NT2/D1 (cell line): ENCODE measurements around the gene IL26.

Source experiments
- DNase-seq: peaks from one replicate; pipeline ENCODE4 v3.0.0-alpha.2; 2011; ENCODE audit warnings: low read depth, low spot score
- H3K27me3 ChIP-seq: 2 replicates; pipeline ENCODE4 v1.6.0; 2011; ENCODE audit warnings: mild to moderate bottlenecking; ENCODE audit not compliant: insufficient read length, insufficient read depth
- H3K36me3 ChIP-seq: 2 replicates; pipeline ENCODE4 v1.6.1; 2011; ENCODE audit warnings: mild to moderate bottlenecking, low read length, mixed read lengths; ENCODE audit not compliant: insufficient read depth, insufficient read length
- H3K4me1 ChIP-seq: 2 replicates; pipeline ENCODE4 v1.5.1; 2011; ENCODE audit not compliant: insufficient read depth, insufficient read length
- H3K4me3 ChIP-seq: 2 replicates; pipeline ENCODE4 v1.5.1; 2011; ENCODE audit warnings: low read depth; ENCODE audit not compliant: insufficient read length
- H3K9ac ChIP-seq: 2 replicates; pipeline ENCODE4 v1.6.0; 2011; ENCODE audit warnings: low read depth; ENCODE audit not compliant: insufficient read length
- H3K9me3 ChIP-seq: 2 replicates; pipeline ENCODE4 v1.5.1; 2011; ENCODE audit warnings: mild to moderate bottlenecking, low read length; ENCODE audit not compliant: insufficient read depth
- SUZ12 ChIP-seq: IDR thresholded peaks from 2 replicates; pipeline ENCODE4 v1.6.1; 2011; ENCODE audit not compliant: insufficient read length, insufficient read depth; ENCODE audit errors: extremely low read depth
- YY1 ChIP-seq: IDR thresholded peaks from 2 replicates; pipeline ENCODE4 v1.6.1; 2011; ENCODE audit not compliant: insufficient read length, insufficient read depth
- ZNF274 ChIP-seq: IDR thresholded peaks from 2 replicates; pipeline ENCODE4 v1.6.1; 2011; ENCODE audit warnings: mild to moderate bottlenecking, low read depth, low read length

The IL26 gene

DNA sequence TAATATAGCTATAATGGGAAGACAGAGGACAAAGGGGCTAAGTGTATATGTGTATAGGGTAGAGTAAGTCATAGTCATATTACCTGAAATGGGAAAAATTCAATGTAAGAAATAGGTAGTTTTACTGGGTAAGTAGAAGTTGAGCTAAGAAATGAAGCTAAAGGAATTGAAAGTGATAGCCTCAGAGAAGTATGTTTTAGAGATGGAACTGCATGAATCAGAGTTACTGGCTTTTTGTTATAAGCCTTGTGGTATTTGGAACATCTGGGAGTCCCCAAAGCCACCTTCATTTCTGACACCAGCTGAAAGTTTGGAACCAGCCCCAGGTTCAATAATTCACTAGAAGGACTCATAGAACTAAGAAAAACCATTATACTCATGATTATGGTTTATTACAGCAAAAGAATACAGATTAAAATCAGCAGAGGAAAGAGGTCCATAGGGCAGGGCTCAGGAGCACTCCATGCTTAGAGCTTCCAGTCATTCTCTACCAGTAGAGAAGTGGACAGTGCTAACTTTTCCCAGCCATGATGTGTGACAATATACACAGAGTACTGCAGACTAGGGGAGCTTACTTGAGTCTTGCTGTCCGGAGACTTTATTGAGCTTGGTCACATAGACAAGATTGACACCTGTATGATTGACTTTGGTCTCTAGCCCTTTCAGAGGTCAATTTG lies 56.3 kb downstream of the IL26 start:
- no peaks in the 10 kb centered on the region for H3K27me3 ChIP-seq

DNA sequence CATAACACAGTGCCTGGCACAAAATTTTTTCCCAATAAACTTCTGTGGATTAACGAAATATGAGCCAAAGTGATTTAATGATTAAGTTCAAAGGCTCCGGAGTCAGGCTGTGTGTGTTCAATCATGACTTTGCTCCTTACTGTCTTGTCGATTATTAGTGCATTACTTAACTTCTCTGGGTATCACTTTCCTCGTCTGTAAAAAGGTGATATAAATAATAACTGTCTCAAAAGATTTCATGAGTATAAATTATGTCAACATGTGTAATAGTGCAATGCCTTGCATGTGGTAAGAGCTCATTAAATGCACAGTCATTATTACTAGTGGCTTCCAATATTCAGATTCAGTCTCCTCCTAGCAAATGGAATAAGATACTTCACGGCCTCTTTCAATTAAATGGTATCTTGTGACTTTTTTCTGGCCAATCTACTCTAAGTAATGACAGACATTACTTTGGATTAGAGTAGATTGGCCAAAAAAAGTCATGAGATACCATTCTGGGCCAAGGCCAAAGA lies 59.2 kb downstream of the IL26 start:
- H3K27me3 ChIP-seq, result no peaks in the 10 kb centered on the region
- no peak overlapping the region for H3K9ac ChIP-seq
- no peaks in the 10 kb centered on the region for H3K9me3 ChIP-seq
- TF ChIP-seq YY1 (no peak), ZNF274 (no peak), SUZ12 (no peak)
- H3K4me3 ChIP-seq, result no peak overlapping the region
- H3K36me3 ChIP-seq, result no peaks in the 10 kb centered on the region
- DNase-seq, result no peak
- no peaks in the 10 kb centered on the region for H3K4me1 ChIP-seq

More for the DNA sequence above, 56.3 kb downstream of the IL26 start:
- no peak for DNase-seq
- Histone ChIP-seq H3K9me3 (no peaks in the 10 kb centered on the region), H3K36me3 (no peaks in the 10 kb centered on the region), H3K4me3 (no peak overlapping the region), H3K4me1 (no peaks in the 10 kb centered on the region), H3K9ac (no peak overlapping the region)
- TF ChIP-seq YY1, result no peak
- no peak for TF ChIP-seq SUZ12
- TF ChIP-seq ZNF274, result no peak

DNA sequence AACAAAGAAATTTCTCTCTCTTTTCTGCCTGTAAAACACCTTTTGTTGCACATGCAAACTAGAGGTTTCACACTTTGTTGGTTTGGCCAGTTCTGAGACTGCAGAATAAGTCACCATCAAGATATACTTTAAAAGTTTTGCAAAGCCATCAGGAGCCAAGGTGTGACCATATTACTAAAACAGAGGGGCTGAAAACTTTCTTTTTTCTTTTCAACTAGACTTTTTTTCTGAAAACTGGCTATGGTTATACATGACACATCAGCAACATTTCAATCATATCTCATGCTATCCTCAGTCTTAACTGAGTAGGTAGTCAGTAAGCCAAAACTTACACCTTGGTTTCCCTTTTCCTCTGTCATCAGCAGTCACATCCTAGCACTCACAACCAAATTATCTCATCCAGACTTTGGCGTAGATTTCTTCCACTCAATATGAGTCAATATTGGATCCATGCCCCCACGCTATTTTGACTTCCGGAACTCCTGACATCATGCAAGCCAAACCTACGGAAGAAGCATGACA lies 62.0 kb downstream of the IL26 start:
- TF ChIP-seq SUZ12 (no peak), YY1 (no peak), ZNF274 (no peak)
- no peak overlapping the region for H3K4me3 ChIP-seq
- no peak for DNase-seq
- no peaks in the 10 kb centered on the region for H3K27me3 ChIP-seq
- no peaks in the 10 kb centered on the region for H3K4me1 ChIP-seq
- no peak overlapping the region for H3K9ac ChIP-seq
- H3K36me3 ChIP-seq, result no peaks in the 10 kb centered on the region
- H3K9me3 ChIP-seq, result no peaks in the 10 kb centered on the region

DNA sequence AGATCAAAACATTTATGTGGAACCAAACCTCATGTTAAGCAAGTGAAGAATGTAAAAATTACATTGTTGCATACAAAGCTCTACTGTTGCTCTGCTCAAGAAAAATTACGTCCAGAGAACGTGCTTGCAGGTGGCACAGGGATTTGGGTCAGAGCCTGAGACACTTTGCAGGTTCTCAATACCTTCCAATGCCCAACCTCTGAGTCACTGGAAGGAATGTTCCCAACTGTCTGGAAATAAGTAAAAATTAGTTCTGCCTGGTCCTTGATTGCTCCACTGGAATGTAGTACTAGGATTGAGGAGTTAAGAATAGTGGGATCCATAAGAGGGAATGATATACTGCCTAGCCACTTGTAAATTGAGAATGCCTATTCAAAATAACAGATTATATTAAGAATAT lies 63.2 kb downstream of the IL26 start:
- H3K4me1 ChIP-seq, result no peaks in the 10 kb centered on the region
- no peaks in the 10 kb centered on the region for H3K27me3 ChIP-seq
- TF ChIP-seq ZNF274, result no peak
- no peak for TF ChIP-seq SUZ12
- TF ChIP-seq YY1, result no peak
- no peak overlapping the region for H3K9ac ChIP-seq
- H3K9me3 ChIP-seq, result no peaks in the 10 kb centered on the region
- no peaks in the 10 kb centered on the region for H3K36me3 ChIP-seq
- no peak overlapping the region for H3K4me3 ChIP-seq
- DNase-seq, result no peak

DNA sequence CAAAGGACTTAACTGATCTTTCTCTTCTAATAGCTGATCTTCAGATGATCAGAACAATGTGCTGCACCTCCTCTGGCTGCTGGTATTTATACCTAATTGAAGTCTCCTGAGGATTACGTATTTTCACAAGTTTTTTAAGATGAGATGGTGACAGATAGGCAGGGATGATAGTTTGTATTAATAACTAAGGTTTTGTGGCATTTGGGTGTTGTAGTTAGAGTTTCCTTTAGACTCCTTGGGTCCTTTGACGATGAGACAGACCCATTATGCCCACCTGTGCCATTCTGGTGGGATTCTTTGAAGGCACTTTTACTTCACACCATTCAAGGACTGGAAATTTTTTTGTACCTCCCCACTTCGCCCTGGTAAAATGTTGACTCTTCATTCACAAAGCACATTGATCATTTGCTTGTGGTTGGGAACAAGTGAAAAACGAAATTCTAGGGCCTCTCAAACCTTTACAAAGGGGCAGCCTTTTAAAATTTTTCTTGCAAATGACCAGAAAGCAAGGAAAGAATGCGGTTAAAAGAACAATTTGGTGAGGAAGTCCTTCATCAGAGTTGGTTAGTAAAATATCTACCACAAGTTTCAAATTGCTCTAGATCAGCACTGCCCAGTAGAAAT lies 65.8 kb downstream of the IL26 start, which contains the start of gene IFNG:
TSS of gene IFNG (minus strand) at position 60 of the 624 bp plus-strand sequence. CDS start 125 bp downstream, outside the sequence.
- Histone ChIP-seq H3K9ac (no peak within 1 kb of the TSS), H3K4me3 (no peak within 1 kb of the TSS), H3K4me1 (no peaks in the 10 kb centered on the region), H3K36me3 (no peaks in the 10 kb centered on the region), H3K27me3 (no peaks in the 10 kb centered on the region), H3K9me3 (no peaks in the 10 kb centered on the region)
- no peak for TF ChIP-seq SUZ12
- no peak for TF ChIP-seq YY1
- no peak for DNase-seq

DNA sequence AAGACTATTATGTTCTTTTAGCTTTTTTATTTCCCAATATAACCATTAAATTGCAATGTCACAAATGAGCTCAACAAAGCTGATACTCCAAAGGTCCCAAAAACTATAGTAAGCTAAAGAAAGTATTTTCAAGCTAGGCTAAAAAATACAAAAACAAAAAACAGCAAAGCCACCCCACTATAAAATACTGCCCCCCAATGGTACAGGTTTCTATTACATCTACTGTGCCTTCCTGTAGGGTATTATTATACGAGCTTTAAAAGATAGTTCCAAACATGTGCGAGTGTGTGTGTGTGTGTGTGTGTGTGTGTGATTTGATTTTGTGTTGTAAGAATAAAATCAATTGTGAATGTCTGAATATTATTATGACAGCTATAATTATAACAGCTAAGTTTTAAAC lies 67.2 kb downstream of the IL26 start:
- no peaks in the 10 kb centered on the region for H3K9me3 ChIP-seq
- no peak for DNase-seq
- no peak for TF ChIP-seq YY1
- no peak for TF ChIP-seq ZNF274
- TF ChIP-seq SUZ12, result no peak
- no peak overlapping the region for H3K9ac ChIP-seq
- H3K36me3 ChIP-seq, result no peaks in the 10 kb centered on the region
- H3K4me1 ChIP-seq, result no peaks in the 10 kb centered on the region
- no peaks in the 10 kb centered on the region for H3K27me3 ChIP-seq
- no peak overlapping the region for H3K4me3 ChIP-seq

DNA sequence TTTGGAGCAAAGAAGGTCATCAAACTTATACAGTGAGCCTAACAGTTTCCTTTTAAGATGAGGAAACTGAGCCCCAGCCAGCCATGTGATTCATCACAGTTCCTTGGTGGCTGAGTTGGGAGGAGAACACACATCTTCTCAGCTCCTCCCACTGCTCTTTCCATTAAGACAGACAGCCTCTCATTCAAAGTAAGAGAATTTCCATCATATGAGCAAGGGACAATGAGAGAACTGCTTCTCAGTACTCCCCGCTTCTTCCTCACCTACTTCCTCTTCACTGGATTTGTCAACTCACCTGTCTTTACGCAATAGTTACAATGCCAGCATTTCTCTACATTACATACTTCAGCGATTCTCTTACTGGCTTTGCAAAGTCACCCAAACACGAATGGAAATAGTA lies 68.2 kb downstream of the IL26 start:
- Histone ChIP-seq H3K9me3 (no peaks in the 10 kb centered on the region), H3K27me3 (no peaks in the 10 kb centered on the region), H3K9ac (no peak overlapping the region), H3K4me1 (no peaks in the 10 kb centered on the region), H3K36me3 (no peaks in the 10 kb centered on the region), H3K4me3 (no peak overlapping the region)
- TF ChIP-seq SUZ12, result no peak
- no peak for DNase-seq

DNA sequence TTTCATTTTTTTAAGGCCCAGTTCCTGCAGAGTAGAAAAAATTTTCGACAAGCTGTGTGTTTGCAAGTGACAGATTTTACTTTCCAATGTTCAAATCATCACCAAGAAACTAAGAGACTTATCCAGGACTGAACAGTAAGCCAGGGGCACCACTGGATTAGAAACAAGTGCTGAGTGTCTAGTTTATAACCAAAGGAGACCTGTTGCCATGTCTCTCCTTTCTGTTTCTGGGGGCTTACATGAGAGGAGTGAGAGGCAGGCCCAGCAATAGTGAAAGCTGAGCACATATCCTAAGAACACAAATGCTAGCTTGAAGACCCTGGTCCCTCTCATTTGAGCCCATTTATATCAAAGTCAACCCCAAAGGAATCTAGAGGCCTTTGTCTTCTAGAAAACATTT lies 69.0 kb downstream of the IL26 start:
- H3K4me1 ChIP-seq, result no peaks in the 10 kb centered on the region
- no peak for TF ChIP-seq ZNF274
- no peak for TF ChIP-seq SUZ12
- TF ChIP-seq YY1, result no peak

More for the DNA sequence above, 69.0 kb downstream of the IL26 start:
- no peak overlapping the region for H3K4me3 ChIP-seq
- H3K36me3 ChIP-seq, result no peaks in the 10 kb centered on the region
- no peaks in the 10 kb centered on the region for H3K9me3 ChIP-seq
- H3K27me3 ChIP-seq, result no peaks in the 10 kb centered on the region
- no peak for DNase-seq
- no peak overlapping the region for H3K9ac ChIP-seq
